ENCODE measurements around the gene CNRIP1.

The CNRIP1 gene

DNA sequence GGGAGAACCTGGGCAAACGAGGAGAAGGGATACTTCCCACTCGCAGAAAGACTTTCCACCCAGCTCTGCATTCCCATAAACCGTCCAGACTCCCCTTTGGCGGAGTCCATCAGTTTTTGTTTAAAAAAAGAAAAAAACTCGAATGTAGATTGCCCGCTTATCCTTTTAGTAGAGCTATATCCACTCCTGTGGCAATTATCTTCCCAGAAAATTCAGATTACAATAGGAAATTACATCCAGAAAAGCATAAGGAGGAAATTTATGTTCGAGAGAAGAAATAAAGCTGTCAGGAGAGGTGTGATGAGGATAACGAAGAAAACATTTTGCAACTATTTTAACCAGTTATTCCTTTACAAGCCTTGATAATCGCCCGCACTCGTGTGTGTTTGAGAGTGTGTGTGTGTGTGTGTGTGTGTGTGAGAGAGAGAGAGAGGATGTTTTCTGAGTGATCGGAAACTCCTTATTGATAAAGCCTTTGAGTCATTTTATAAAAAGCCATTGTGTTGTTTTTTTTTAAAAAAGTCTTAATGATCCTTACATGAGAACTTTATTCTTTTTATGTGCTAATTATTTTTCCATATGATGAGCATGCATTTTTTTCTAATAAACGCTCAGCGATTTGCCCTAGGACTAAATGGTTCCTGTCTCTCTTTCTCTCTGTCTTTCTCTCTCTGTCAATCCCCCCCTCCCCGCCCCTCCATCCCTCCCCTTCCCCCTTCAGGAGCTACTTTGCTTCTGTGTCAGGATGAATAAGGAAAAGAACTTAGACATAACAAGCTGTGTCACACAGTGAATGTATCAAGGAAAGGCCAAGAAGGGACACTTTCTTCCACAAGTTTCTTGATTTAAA, 66.3 kb downstream of the CNRIP1 start:
- TF ChIP-seq GATA2 (IDR thresholded peaks at IDR 0.05; ENCODE audit: low read depth, low read length) (no peak), GATA3 (IDR thresholded peaks at IDR 0.05; ENCODE audit: low read depth, low read length) (no peak)

- no peak for TF ChIP-seq GATA3 (IDR thresholded peaks at IDR 0.05; ENCODE audit: low read depth, low read length)
- TF ChIP-seq GATA2 (IDR thresholded peaks at IDR 0.05; ENCODE audit: low read depth, low read length): no peak
Measured at GRCh38 chr2:68252400-68253218, 67.1 kb downstream of the CNRIP1 start, which contains the start of gene PPP3R1. Gene PPP3R1, minus strand, starts transcription at chr2:68252532. Its CDS starts 405 bp downstream, at chr2:68252127.

- TF ChIP-seq GATA2 (IDR thresholded peaks at IDR 0.05; ENCODE audit: low read depth, low read length) (no peak), GATA3 (IDR thresholded peaks at IDR 0.05; ENCODE audit: low read depth, low read length) (no peak)
Measured at GRCh38 chr2:68251855-68252399, 67.8 kb downstream of the CNRIP1 start.

DNA sequence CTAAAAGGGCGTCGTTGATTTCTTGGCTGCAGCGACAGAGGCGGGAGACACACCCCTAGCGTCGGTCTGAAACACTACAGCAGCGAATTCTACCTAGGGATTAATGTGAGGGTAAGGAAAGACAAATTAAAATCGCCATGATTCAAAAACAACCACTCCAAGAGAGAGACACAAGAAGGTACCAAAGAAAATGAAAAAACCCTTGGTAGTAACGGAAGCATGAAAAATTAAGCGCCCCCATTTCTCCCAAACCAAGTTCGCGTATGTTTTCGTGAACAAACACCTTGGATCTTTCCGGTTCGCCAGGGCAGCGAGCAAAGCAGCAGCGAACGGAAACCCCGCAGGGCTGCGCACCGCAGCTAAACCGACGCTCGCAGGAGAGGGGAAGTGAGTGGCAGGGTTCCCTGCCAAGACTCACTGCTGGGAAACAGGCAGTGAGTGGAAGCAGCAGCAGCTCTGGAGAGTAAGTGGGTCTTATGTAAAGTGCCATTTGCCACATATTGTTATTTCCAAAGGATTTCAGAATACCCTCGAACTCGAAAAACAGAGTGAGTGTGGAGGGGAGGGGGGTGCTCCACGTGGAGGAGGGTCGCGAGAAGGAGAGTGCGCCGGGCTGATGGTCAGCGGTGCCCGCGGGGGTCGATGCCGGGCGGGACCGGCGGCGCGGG, 68.4 kb downstream of the CNRIP1 start:
- TF ChIP-seq GATA2 (IDR thresholded peaks at IDR 0.05; ENCODE audit: low read depth, low read length) (no peak), GATA3 (IDR thresholded peaks at IDR 0.05; ENCODE audit: low read depth, low read length) (no peak)

- no peak for TF ChIP-seq GATA2 (IDR thresholded peaks at IDR 0.05; ENCODE audit: low read depth, low read length)
- no peak for TF ChIP-seq GATA3 (IDR thresholded peaks at IDR 0.05; ENCODE audit: low read depth, low read length)
Measured at GRCh38 chr2:68250652-68251186, 69.0 kb downstream of the CNRIP1 start.

DNA sequence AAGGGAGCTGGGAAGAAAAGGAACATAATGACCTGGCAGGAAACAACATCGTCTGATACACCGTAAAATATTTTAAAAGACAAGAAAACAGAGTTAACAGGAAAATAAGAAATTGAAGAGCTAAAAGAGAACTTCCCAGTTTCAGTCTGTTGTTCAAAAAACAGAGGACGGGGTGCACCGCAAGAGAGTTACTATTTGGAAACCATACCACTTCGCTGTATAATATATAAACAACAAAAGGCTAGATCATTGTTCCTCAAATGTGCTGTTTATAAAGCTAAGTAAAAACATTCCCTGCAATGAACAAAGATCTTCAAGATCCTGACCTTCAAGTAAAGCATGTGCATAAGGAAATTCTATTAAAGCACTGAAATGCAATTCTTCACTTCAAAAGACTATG, 69.6 kb downstream of the CNRIP1 start:
- TF ChIP-seq GATA3 (IDR thresholded peaks at IDR 0.05; ENCODE audit: low read depth, low read length) (no peak), GATA2 (IDR thresholded peaks at IDR 0.05; ENCODE audit: low read depth, low read length) (no peak)

DNA sequence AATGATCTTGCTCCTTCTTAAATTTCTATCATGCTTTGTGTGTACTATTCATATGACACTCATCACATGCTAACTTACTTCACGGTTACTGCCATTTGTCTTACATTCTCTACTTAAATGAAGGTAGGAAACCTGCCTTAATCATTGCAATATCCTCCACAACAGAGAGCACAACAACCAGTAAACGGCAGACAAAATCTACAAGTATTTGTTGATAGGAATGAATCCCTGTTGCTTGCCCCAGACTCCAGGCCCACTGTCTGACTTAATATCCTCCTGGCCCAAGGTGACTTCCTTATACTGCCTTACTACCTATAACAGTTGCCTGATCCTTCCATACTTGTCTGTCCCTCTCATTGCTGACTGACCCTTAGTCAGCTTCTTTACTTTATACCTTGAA, 70.9 kb downstream of the CNRIP1 start:
- TF ChIP-seq GATA2 (IDR thresholded peaks at IDR 0.05; ENCODE audit: low read depth, low read length): no peak
- no peak for TF ChIP-seq GATA3 (IDR thresholded peaks at IDR 0.05; ENCODE audit: low read depth, low read length)

DNA sequence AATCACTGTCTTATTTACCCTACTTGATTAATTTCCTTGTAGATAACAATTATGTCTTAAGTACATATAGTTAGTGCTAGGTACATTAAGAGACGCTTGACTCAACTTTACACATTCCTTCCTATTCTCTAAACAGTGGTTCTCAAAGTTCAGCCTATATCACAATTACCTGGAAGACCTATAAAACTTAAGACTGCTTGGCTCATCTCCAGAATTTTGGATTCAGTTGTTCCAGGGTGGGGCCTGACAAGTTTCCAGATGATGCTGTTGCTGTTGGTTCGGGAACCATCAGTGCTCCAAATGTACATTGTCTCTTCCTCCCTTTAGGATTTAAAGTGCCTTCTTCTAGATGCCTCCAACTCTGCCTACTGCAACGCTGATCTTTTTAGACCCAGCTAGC, 71.4 kb downstream of the CNRIP1 start:
- TF ChIP-seq GATA2 (IDR thresholded peaks at IDR 0.05; ENCODE audit: low read depth, low read length) (no peak), GATA3 (IDR thresholded peaks at IDR 0.05; ENCODE audit: low read depth, low read length) (no peak)

GRCh38 chr2:68246396-68246795, 73.4 kb downstream of the CNRIP1 start:
- TF ChIP-seq GATA3 (IDR thresholded peaks at IDR 0.05; ENCODE audit: low read depth, low read length): no peak
- TF ChIP-seq GATA2 (IDR thresholded peaks at IDR 0.05; ENCODE audit: low read depth, low read length): no peak

GRCh38 chr2:68245672-68246071, 74.1 kb downstream of the CNRIP1 start:
- TF ChIP-seq GATA2 (IDR thresholded peaks at IDR 0.05; ENCODE audit: low read depth, low read length) (no peak), GATA3 (IDR thresholded peaks at IDR 0.05; ENCODE audit: low read depth, low read length) (no peak)

- TF ChIP-seq GATA2 (IDR thresholded peaks at IDR 0.05; ENCODE audit: low read depth, low read length): no peak
- no peak for TF ChIP-seq GATA3 (IDR thresholded peaks at IDR 0.05; ENCODE audit: low read depth, low read length)
Measured at GRCh38 chr2:68245066-68245465, 74.7 kb downstream of the CNRIP1 start.

DNA sequence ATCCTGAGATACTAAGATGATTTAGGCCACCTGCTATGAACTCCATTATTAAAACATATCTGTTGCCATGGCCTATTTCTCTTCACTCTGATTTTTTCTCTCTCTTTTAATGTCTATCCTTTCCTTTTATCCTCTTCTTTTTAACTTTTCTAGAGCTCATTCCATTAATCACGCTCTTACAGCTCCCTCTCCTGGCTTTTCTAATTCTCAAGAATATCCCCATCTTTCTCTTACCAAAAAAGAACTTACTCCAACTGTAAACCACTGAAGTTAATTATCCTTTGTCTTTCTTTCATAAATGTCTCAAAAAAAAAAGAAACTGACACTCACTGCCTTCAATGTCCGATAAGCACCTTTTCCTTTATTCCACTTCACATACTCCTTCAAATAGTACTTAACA, 75.3 kb downstream of the CNRIP1 start:
- TF ChIP-seq GATA2 (IDR thresholded peaks at IDR 0.05; ENCODE audit: low read depth, low read length) (no peak), GATA3 (IDR thresholded peaks at IDR 0.05; ENCODE audit: low read depth, low read length) (no peak)
